Ascending aorta (tissue), 2 donors: ENCODE data around the gene ZNF333. TPM values are rescaled to one million over a fixed set of nuclear protein-coding genes. Genes with fewer than 3 reads are reported as not detected.

Experiments used
- DNase-seq, 2 donors: peaks; one replicate each; pipeline ENCODE4 v3.0.0-alpha.2; 2019; ENCODE audit warnings: low spot score in 2 of 2
- H3K27ac ChIP-seq, 2 donors: fragments of 200-600 bp; sonication (generic); one replicate each; pipeline ENCODE4 v1.5.1; 2016 to 2017; ENCODE audit warnings: mild to moderate bottlenecking in 1 of 2
- H3K27me3 ChIP-seq: fragments of 200-600 bp; sonication (generic); one replicate; pipeline ENCODE4 v1.5.1; 2017
- H3K36me3 ChIP-seq, 2 donors: fragments of 200-600 bp; sonication (generic); one replicate each; pipeline ENCODE4 v1.5.1; 2016
- H3K4me1 ChIP-seq, 2 donors: fragments of 200-600 bp; sonication (generic); one replicate each; pipeline ENCODE4 v1.5.1; 2016 to 2017; ENCODE audit warnings: mild to moderate bottlenecking in 1 of 2
- H3K4me3 ChIP-seq, 2 donors: fragments of 200-600 bp; sonication (generic); one replicate each; pipeline ENCODE4 v1.5.1; 2016 to 2017; ENCODE audit warnings: mild to moderate bottlenecking in 1 of 2
- H3K9me3 ChIP-seq, 2 donors: fragments of 200-600 bp; sonication (generic); one replicate each; pipeline ENCODE4 v1.5.1; 2016
- intact Hi-C: fragments of 100-400 bp; cut with DNase I; formaldehyde crosslinking; loops from one replicate; pipeline ENCODE4 v1.15.1; 2023
- total RNA-seq: library from RNA; depleted of rRNA; stranded (reverse); fragments of >200 nt; gene quantifications from one replicate; pipeline ENCODE4 v1.1.0, GENCODE V29; 2016
- TF ChIP-seq, protein P1 (sequence below), 3 experiments: fragments of 200-600 bp in 2 of 3; fragments of 450-650 bp in 1 of 3; sonication (generic) in 2 of 3; IDR thresholded peaks; one replicate each; pipeline ENCODE4 v1.5.1; 2016 to 2019; ENCODE audit warnings: antibody characterized with exemption in 3 of 3, mild to moderate bottlenecking in 1 of 3, moderate library complexity in 1 of 3

The ZNF333 gene
- total RNA-seq, 1 donor from 2014 or later: 33.7 TPM

GRCh38 chr19:14672188-14672872, 17.5 kb upstream of the ZNF333 start:
- intact Hi-C loops: no loop called here
- Histone ChIP-seq H3K36me3 (no peaks in the 10 kb centered on the region), H3K27me3 (no peaks in the 10 kb centered on the region), H3K4me3 (no peak overlapping the region), H3K9me3 (no peaks in the 10 kb centered on the region), H3K27ac (no peak overlapping the region), H3K4me1 (no peaks in the 10 kb centered on the region)
- TF ChIP-seq, protein P1, sequence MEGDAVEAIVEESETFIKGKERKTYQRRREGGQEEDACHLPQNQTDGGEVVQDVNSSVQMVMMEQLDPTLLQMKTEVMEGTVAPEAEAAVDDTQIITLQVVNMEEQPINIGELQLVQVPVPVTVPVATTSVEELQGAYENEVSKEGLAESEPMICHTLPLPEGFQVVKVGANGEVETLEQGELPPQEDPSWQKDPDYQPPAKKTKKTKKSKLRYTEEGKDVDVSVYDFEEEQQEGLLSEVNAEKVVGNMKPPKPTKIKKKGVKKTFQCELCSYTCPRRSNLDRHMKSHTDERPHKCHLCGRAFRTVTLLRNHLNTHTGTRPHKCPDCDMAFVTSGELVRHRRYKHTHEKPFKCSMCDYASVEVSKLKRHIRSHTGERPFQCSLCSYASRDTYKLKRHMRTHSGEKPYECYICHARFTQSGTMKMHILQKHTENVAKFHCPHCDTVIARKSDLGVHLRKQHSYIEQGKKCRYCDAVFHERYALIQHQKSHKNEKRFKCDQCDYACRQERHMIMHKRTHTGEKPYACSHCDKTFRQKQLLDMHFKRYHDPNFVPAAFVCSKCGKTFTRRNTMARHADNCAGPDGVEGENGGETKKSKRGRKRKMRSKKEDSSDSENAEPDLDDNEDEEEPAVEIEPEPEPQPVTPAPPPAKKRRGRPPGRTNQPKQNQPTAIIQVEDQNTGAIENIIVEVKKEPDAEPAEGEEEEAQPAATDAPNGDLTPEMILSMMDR (IDR thresholded peaks at IDR 0.05): no peak
- no peak for DNase-seq

DNA sequence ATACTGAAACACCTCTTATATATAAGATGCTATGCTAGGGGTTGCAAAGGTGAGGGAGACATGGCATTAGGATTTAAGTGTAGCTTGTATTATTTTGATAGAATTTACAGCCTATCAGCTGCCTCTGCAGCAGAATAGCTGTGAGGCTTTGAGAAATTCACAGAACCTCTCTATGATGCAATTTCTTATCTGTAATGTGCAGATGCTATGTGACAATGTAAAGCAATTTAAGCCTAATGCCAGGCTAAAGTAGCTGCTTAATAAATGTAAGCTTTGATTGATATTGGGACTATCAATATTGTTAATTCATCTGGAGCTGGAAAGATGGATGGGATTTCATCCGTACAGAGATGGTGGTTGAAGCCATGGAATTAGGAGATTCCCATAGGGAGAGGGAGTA, 16.8 kb upstream of the ZNF333 start:
- DNase-seq: no peak
- Histone ChIP-seq H3K9me3 (no peaks in the 10 kb centered on the region), H3K27ac (no peak overlapping the region), H3K4me1 (no peaks in the 10 kb centered on the region), H3K4me3 (no peak overlapping the region), H3K36me3 (no peaks in the 10 kb centered on the region), H3K27me3 (no peaks in the 10 kb centered on the region)
- intact Hi-C loops: no loop called here
- TF ChIP-seq, protein P1 (IDR thresholded peaks at IDR 0.05): no peak

DNA sequence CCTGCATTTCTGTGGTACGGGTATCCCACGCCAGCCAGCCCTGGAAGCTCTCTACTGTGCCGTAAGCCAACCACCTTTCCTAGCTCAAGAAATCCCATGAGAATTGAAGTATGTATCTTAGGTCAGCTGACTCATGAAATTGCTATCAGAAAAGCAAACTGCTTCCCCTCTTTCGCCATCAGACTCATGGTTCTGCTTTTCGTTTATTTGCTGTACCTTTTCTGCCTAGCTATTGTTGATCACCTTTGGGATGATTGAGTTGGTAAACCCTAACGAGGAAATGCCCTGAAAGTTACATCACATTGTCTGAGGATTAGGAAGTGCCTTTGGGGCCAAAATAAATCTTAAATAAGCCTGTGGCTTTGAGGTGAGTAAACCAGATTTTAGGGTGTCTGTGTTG, 15.1 kb upstream of the ZNF333 start, which contains the start of gene ADGRE3:
Gene ADGRE3, minus strand, starts transcription at position 81 of the 400 bp plus-strand sequence. Its CDS starts 74 bp downstream, at position 7.
- no peak for DNase-seq
- intact Hi-C loops: no loop called here

GRCh38 chr19:14676762-14677161, 13.1 kb upstream of the ZNF333 start:
- Histone ChIP-seq H3K4me3 (no peak overlapping the region), H3K27me3 (no peaks in the 10 kb centered on the region), H3K27ac (no peak overlapping the region), H3K36me3 (no peaks in the 10 kb centered on the region), H3K4me1 (no peaks in the 10 kb centered on the region), H3K9me3 (no peaks in the 10 kb centered on the region)
- TF ChIP-seq, protein P1 (IDR thresholded peaks at IDR 0.05): no peak
- intact Hi-C loops: no loop called here
- DNase-seq: no peak

More for the DNA sequence above, 15.1 kb upstream of the ZNF333 start, which contains the start of gene ADGRE3:
- TF ChIP-seq, protein P1 (IDR thresholded peaks at IDR 0.05): no peak
- Histone ChIP-seq H3K27ac (no peak within 1 kb of the TSS), H3K9me3 (no peaks in the 10 kb centered on the region), H3K27me3 (no peaks in the 10 kb centered on the region), H3K4me3 (no peak within 1 kb of the TSS), H3K4me1 (no peaks in the 10 kb centered on the region), H3K36me3 (no peaks in the 10 kb centered on the region)

DNA sequence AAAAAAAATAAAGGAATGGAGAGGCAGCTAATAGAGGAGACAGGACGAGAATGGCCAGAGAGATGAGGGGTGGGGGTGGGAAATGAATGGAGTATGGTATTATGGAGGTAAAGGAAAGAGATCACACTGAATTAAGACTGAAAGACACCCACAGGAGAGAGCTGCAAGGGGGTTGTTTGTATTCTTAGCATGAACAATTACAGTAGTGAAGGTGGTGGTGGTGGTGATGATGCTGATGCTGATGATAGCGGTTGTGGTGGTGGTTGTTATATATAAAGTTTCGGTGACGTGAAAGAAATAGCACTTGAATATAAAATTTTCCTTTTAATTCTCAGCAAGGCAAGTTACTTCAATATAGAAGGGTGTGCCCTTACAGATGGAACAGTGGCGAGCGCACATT, 12.4 kb upstream of the ZNF333 start:
- no peaks in the 10 kb centered on the region for H3K27me3 ChIP-seq
- H3K36me3 ChIP-seq: no peaks in the 10 kb centered on the region
- H3K27ac ChIP-seq: no peak overlapping the region
- no peaks in the 10 kb centered on the region for H3K9me3 ChIP-seq
- no peak overlapping the region for H3K4me3 ChIP-seq
- TF ChIP-seq, protein P1 (IDR thresholded peaks at IDR 0.05): no peak
- no peak for DNase-seq
- intact Hi-C loops: no loop called here
- no peaks in the 10 kb centered on the region for H3K4me1 ChIP-seq
